Colonic mucosa (tissue), 4 donors: ENCODE results near the gene RALY. TPM values are rescaled to one million over a fixed set of nuclear protein-coding genes. Genes with fewer than 3 reads are reported as not detected.

ENCODE experiments used
- DNase-seq: peaks from one replicate; pipeline ENCODE4 v3.0.0-alpha.2; 2020
- H3K27ac ChIP-seq: fragments of 200-600 bp; one replicate; pipeline ENCODE4 v1.8.0; 2021
- H3K27me3 ChIP-seq: fragments of 200-600 bp; one replicate; pipeline ENCODE4 v1.8.0; 2021
- H3K36me3 ChIP-seq: fragments of 200-600 bp; one replicate; pipeline ENCODE4 v1.8.0; 2021
- H3K4me1 ChIP-seq: fragments of 200-600 bp; one replicate; pipeline ENCODE4 v1.8.0; 2021; ENCODE audit warnings: mild to moderate bottlenecking
- H3K4me3 ChIP-seq: fragments of 200-600 bp; one replicate; pipeline ENCODE4 v1.8.0; 2021
- H3K9ac ChIP-seq, 2 donors: one replicate each; pipeline ENCODE4 v1.7.0; 2013; ENCODE audit warnings: control low read depth in 2 of 2, low read depth in 2 of 2, low read length in 2 of 2
- H3K9me3 ChIP-seq: fragments of 200-600 bp; one replicate; pipeline ENCODE4 v1.8.0; 2021
- intact Hi-C: fragments of 100-400 bp; cut with DNase I; formaldehyde crosslinking; loops from one replicate; pipeline ENCODE4 v1.14.1; 2022
- total RNA-seq, 2 donors: library from RNA; stranded (reverse); fragmentation: NEBNext Ultra II Directional in 1 of 2; extraction: Animal tissue kit (Norgen Biotek cat#: 25700) in 1 of 2; gene quantifications; one replicate each; pipeline ENCODE4 v1.2.1, GENCODE V29; 2021
- TF ChIP-seq, protein P1 (sequence below): fragments of 200-600 bp; IDR thresholded peaks from one replicate; pipeline ENCODE4 v1.8.0; 2022; ENCODE audit warnings: antibody characterized with exemption, mild to moderate bottlenecking
- donor health status: healthy.
- donor health status: DM: no; HTN: no; CAD: no.
- donor health status: DM: no; HTN: no; CAD: no.

Gene RALY
- total RNA-seq, 2 donors from 2014 or later = 196 to 212 TPM

DNA sequence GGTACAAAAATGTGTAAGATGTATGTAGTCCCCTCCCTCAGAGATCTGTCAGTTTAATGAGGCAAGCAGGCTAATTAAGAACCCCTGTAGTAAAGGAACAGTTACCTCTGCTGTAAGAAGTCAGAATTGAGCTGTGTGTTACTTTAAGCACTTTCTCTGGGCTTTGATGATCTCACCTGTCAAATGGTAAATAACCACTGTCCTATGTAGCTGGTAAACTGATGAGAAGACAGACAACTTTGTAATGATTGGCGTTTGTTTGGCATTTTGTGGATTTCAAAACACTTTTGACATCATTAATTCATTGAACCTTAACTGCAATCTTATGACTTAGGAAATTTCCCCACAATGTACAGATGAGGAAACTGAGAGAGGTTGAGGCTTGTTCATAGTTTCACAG lies 55.7 kb downstream of the RALY start:
- Histone ChIP-seq H3K4me1 (no peaks in the 10 kb centered on the region), H3K9me3 (no peaks in the 10 kb centered on the region), H3K27ac (no peak overlapping the region), H3K27me3 (no peaks in the 10 kb centered on the region), H3K9ac (no peak overlapping the region), H3K36me3 (no peaks in the 10 kb centered on the region), H3K4me3 (no peak overlapping the region)
- no peak for DNase-seq
- intact Hi-C loops = no loop called here
- TF ChIP-seq, protein P1, sequence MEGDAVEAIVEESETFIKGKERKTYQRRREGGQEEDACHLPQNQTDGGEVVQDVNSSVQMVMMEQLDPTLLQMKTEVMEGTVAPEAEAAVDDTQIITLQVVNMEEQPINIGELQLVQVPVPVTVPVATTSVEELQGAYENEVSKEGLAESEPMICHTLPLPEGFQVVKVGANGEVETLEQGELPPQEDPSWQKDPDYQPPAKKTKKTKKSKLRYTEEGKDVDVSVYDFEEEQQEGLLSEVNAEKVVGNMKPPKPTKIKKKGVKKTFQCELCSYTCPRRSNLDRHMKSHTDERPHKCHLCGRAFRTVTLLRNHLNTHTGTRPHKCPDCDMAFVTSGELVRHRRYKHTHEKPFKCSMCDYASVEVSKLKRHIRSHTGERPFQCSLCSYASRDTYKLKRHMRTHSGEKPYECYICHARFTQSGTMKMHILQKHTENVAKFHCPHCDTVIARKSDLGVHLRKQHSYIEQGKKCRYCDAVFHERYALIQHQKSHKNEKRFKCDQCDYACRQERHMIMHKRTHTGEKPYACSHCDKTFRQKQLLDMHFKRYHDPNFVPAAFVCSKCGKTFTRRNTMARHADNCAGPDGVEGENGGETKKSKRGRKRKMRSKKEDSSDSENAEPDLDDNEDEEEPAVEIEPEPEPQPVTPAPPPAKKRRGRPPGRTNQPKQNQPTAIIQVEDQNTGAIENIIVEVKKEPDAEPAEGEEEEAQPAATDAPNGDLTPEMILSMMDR = no peak

DNA sequence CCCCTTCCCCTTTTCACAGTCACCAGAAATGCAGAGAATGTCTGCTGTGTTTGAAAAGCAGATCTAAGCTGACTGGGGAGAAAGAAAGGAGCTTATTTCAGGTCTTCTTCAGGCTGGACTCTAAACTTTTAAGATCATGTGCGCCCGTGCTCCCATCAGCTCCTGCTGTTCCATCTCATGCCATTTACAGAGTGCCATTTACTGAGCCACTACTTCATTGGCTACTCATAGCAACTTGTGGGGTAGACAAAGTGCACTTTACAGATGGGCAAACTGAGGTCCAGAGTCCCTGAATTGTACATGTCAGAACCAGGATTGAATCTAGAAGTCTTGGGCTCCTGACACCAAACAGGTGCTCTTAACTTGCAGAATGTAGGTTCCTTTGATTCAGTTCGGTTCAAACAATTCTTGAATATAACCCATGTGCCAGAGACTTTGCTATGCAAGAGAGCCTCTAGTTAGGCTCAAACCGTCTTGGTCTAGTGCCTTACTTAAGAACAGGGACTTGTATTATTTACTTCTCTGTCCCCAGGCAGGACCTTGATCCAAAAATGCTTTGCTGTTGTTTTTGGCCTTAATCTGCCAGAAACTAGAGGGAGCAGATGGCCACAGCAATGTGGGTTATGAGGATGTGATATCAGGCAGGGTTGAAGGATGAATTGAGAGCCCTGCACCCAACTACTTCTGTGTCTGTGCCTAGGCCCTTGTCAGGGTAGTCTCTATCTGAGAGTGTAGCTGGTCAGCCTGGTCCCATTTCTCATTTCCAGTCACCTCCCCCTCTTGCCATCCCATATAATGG lies 56.4 kb downstream of the RALY start:
- H3K9ac ChIP-seq = no peak overlapping the region
- H3K9me3 ChIP-seq = no peaks in the 10 kb centered on the region
- DNase-seq = no peak
- H3K4me1 ChIP-seq = no peaks in the 10 kb centered on the region
- TF ChIP-seq, protein P1 = no peak
- H3K27ac ChIP-seq = no peak overlapping the region
- H3K4me3 ChIP-seq = no peak overlapping the region
- no peaks in the 10 kb centered on the region for H3K27me3 ChIP-seq
- no peaks in the 10 kb centered on the region for H3K36me3 ChIP-seq
- intact Hi-C loops = no loop called here

DNA sequence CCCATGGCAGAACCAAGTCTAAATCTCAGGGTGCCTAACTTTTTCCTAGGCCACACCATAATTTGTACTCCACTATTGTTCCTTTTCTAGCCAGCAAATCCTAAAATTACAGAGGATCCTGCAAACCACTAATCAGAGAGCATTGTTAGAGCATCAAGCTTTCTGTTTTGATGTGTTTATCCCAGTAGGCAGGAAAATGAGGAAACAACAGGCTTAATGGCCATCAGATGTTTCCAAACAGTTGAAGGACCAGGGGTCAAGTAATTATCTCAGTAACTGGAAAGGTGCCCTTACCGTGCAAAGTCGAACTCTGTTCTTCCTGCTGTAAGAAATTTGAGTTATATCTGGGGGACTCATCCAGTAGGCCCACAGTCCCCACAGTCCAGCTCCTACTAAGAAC lies 58.7 kb downstream of the RALY start:
- H3K4me1 ChIP-seq = no peaks in the 10 kb centered on the region
- no peak overlapping the region for H3K9ac ChIP-seq
- no peaks in the 10 kb centered on the region for H3K36me3 ChIP-seq
- TF ChIP-seq, protein P1 = no peak
- intact Hi-C loops = no loop called here
- H3K27ac ChIP-seq = no peak overlapping the region
- DNase-seq = no peak
- H3K4me3 ChIP-seq = no peak overlapping the region
- H3K27me3 ChIP-seq = no peaks in the 10 kb centered on the region
- no peaks in the 10 kb centered on the region for H3K9me3 ChIP-seq

DNA sequence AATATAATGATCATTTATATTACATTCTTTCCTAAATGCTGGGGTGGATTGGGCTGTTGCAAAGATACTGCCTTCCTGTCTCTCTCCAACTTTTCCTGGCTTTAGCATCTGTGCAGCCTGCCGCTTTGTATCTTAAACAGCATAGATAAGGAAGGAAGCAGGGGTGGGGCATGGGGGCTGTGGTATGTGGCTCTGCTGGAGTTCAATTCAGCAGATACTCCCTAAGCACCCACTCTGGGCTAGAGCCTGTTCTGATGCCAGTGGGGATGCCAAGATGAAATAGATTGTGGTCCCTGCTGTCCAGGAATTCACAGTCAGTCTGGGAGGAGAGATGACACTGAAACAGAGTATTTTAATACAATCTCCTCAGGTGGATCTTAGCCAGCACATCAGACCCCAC lies 61.6 kb downstream of the RALY start:
- no peak overlapping the region for H3K9ac ChIP-seq
- H3K4me3 ChIP-seq = no peak overlapping the region
- TF ChIP-seq, protein P1 = no peak
- DNase-seq = no peak
- no peaks in the 10 kb centered on the region for H3K4me1 ChIP-seq
- intact Hi-C loops = no loop called here
- no peak overlapping the region for H3K27ac ChIP-seq
- H3K9me3 ChIP-seq = no peaks in the 10 kb centered on the region
- no peaks in the 10 kb centered on the region for H3K27me3 ChIP-seq
- no peaks in the 10 kb centered on the region for H3K36me3 ChIP-seq

DNA sequence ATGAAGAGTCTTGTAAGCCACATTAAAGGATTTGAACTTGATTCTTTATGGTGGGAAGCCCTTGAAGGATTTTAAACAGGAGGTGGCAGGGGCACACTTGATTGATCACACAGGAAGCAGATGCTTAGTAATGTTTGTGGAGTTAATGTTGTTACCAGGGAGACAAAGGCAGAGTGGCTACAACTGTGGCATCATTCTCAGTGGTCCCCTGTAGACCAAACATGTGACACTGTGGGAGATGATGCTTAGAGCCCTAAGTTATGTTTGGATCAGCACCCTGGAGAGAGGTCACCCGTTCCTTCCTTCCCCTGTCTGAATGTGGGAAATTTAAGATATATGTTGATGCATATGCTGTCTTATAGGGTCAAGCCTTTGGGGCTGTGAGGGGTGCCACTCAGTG lies 65.1 kb downstream of the RALY start:
- DNase-seq = no peak
- Histone ChIP-seq H3K4me3 (no peak overlapping the region), H3K27ac (no peak overlapping the region), H3K27me3 (no peaks in the 10 kb centered on the region), H3K9ac (no peak overlapping the region), H3K9me3 (no peaks in the 10 kb centered on the region), H3K36me3 (no peaks in the 10 kb centered on the region), H3K4me1 (no peaks in the 10 kb centered on the region)
- TF ChIP-seq, protein P1 = no peak
- intact Hi-C loops = no loop called here
